Upper lobe of left lung (tissue), 4 donors: ENCODE measurements around the gene PILRB.

ENCODE experiments used
- EP300 ChIP-seq, 4 donors: sonication (generic); formaldehyde crosslinking; IDR thresholded peaks; one replicate each; pipeline ENCODE4 v1.5.1; 2017; ENCODE audit warnings: antibody characterized with exemption in 4 of 4, control low read depth in 2 of 4
- POLR2AphosphoS5 ChIP-seq, 2 donors: sonication (generic); formaldehyde crosslinking; IDR thresholded peaks; one replicate each; pipeline ENCODE4 v1.5.1; 2017; ENCODE audit warnings: antibody characterized with exemption in 2 of 2
- TF ChIP-seq, protein P1 (sequence below), 6 experiments: fragments of 450-650 bp in 4 of 6; fragments of 200-600 bp in 2 of 6; sonication (generic) in 2 of 6; IDR thresholded peaks; one replicate each; pipeline ENCODE4 v1.5.1; 2016 to 2019; ENCODE audit warnings: antibody characterized with exemption in 6 of 6

DNA sequence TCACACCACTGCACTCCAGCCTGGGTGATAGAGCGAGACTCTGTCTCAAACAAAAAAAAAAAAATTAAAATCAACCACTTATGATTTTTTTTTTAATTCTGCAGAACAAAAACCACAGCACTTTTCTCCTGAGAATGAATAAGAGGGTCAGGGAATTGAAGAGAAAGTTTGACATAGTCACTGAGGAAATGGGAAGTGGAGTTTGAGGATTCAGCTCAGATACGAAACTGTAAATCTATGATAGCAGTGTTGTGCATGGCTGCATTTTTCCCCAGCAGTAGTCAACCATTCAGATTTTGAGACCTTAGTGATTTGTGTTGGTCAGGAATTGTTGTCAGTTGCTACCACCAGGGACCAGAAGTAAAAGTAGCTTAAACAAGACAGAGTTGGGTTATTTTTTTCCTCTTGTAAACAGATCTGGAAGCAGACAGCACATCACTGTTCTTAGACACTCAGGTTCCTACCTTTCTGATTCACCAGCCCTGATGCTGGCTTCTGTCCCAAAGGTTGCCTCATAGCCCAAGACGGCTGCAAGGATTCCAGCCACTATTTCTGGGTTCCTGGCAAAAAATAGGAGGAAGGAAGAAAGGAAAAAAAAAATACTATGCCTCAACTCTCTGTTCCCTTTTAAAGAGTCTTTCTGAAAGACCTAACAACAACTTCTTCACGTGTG, 35.5 kb downstream of the PILRB start:
- TF ChIP-seq, protein P1, sequence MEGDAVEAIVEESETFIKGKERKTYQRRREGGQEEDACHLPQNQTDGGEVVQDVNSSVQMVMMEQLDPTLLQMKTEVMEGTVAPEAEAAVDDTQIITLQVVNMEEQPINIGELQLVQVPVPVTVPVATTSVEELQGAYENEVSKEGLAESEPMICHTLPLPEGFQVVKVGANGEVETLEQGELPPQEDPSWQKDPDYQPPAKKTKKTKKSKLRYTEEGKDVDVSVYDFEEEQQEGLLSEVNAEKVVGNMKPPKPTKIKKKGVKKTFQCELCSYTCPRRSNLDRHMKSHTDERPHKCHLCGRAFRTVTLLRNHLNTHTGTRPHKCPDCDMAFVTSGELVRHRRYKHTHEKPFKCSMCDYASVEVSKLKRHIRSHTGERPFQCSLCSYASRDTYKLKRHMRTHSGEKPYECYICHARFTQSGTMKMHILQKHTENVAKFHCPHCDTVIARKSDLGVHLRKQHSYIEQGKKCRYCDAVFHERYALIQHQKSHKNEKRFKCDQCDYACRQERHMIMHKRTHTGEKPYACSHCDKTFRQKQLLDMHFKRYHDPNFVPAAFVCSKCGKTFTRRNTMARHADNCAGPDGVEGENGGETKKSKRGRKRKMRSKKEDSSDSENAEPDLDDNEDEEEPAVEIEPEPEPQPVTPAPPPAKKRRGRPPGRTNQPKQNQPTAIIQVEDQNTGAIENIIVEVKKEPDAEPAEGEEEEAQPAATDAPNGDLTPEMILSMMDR (IDR thresholded peaks at IDR 0.05), result no peak
- TF ChIP-seq POLR2AphosphoS5 (IDR thresholded peaks at IDR 0.05) (no peak), EP300 (IDR thresholded peaks at IDR 0.05) (no peak)
